ENCODE results near the gene HTR3D.

- TF ChIP-seq CTCF (IDR thresholded peaks at IDR 0.05 in 2 of 3, conservative IDR thresholded peaks at IDR 0.05 in 1 of 3; ENCODE audit: control insufficient read depth in 2 of 3, extremely low read depth in 1 of 3, insufficient read depth in 1 of 3, low read depth in 3 of 3, low read length in 3 of 3) (no peak), EZH2 (IDR thresholded peaks at IDR 0.05; ENCODE audit: borderline replicate concordance, control insufficient read depth, low read depth, low read length) (no peak), MAX (IDR thresholded peaks at IDR 0.05; ENCODE audit: low read depth, low read length) (no peak), BRCA1 (IDR thresholded peaks at IDR 0.05; ENCODE audit: low read depth, low read length) (no peak), MTA3 (IDR thresholded peaks at IDR 0.05; ENCODE audit: borderline replicate concordance, low read length) (no peak), RAD21 (IDR thresholded peaks at IDR 0.05; ENCODE audit: insufficient read depth, low read depth, low read length) (no peak), ZNF207 (IDR thresholded peaks at IDR 0.05; ENCODE audit: borderline replicate concordance) (no peak), ZBTB4 (CRISPR knock-in tag; IDR thresholded peaks at IDR 0.05) (no peak), ETV6 (conservative IDR thresholded peaks at IDR 0.05 in 1 of 2, IDR thresholded peaks at IDR 0.05 in 1 of 2; ENCODE audit: borderline replicate concordance in 1 of 2, low read depth in 1 of 2) (no peak), CREB1 (IDR thresholded peaks at IDR 0.05; ENCODE audit: low read depth) (no peak), POLR2AphosphoS5 (IDR thresholded peaks at IDR 0.05; ENCODE audit: low read length) (no peak), HDAC2 (IDR thresholded peaks at IDR 0.05) (no peak)
Observed at GRCh38 chr3:184075901-184076300, 44.4 kb downstream of the HTR3D start.
